ENCODE data around the gene ANKRD22.

Gene ANKRD22

DNA sequence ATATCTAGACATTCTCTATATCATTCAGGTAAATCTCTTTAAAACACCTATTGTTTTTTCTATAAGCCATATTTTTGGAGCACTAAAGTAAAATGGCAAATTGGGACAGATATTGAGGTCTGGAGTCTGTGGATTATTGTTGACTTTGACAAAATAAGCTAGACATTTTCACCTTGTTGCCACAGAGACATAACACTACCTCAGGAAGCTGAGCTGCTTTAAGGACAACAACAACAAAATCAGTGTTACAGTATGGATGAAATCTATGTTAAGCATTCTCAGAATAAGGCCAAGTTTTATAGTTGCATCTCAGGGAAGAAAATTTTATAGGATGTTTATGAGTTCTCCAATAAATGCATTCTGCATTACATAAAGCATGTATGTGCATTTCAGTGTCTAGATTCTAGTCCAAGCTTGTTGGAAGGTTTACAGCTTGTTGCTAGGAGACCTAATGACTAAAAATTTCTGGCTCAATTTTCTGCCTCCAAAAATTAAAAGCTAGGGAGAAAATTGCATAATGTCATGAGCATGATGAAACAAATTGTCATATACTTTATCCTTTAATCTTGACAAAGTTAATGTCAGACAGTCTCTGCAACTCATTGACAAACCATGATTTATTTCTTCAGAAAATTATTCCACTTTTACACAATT, 30.8 kb downstream of the ANKRD22 start:
- no peaks in the 10 kb centered on the region for H3K36me3 ChIP-seq
- H3K27ac ChIP-seq, result no peak overlapping the region
- DNase-seq, result no peak
- H3K4me3 ChIP-seq (ENCODE audit: low read depth, low read length), result no peak overlapping the region
- no peaks in the 10 kb centered on the region for H3K9me3 ChIP-seq (ENCODE audit: severe bottlenecking)
- H3K27me3 ChIP-seq (ENCODE audit: insufficient read depth, low read depth, severe bottlenecking), result no peaks in the 10 kb centered on the region
- TF ChIP-seq CTCF (IDR thresholded peaks at IDR 0.05; ENCODE audit: low read depth, low read length), result no peak

DNA sequence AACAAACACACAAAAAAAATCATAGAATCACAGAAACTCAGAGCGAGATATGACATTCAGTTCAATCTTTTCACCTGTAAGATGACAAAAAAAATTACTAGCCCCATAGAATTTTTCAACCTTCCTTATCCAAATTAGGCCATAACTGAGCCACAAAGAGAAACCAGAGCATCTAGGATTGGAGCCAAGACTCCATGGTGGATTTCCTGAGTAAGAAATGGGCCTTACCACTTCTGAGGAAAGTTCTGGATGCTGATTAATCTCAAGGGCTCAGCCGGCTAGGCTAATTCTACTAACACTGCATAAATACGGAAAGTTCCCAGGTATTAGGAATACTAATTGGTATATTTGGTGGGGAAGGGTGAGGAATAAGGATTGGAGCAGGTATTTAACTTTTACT, 32.4 kb downstream of the ANKRD22 start:
- Histone ChIP-seq H3K9me3 (ENCODE audit: severe bottlenecking) (no peaks in the 10 kb centered on the region), H3K27ac (no peak overlapping the region), H3K36me3 (no peaks in the 10 kb centered on the region), H3K4me3 (ENCODE audit: low read depth, low read length) (no peak overlapping the region), H3K27me3 (ENCODE audit: insufficient read depth, low read depth, severe bottlenecking) (no peaks in the 10 kb centered on the region)
- DNase-seq, result no peak
- no peak for TF ChIP-seq CTCF (IDR thresholded peaks at IDR 0.05; ENCODE audit: low read depth, low read length)

DNA sequence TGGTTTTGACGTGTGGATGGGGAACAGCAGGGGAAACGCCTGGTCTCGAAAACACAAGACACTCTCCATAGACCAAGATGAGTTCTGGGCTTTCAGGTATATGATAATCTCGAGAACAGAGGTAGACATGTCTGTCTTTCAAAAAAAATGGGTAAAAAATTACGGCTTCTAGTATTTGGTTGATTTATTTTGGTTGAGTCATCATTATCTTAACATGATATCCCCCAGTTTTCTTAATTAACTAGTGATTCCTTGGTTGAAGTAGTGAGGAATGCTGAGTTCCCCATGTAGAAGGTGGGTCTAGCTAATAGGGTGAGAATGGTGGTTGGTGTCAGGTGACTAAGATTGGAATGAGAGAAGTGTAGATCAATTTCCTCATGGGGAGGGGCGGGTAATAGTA, 38.4 kb downstream of the ANKRD22 start:
- peak overlapping the region; percentile 54 for H3K27ac ChIP-seq
- peaks cover 2% of the 10 kb centered on the region for H3K9me3 ChIP-seq (ENCODE audit: severe bottlenecking)
- H3K27me3 ChIP-seq (ENCODE audit: insufficient read depth, low read depth, severe bottlenecking), result no peaks in the 10 kb centered on the region
- DNase-seq, result no peak
- no peak for TF ChIP-seq CTCF (IDR thresholded peaks at IDR 0.05; ENCODE audit: low read depth, low read length)
- H3K36me3 ChIP-seq, result no peaks in the 10 kb centered on the region
- no peak overlapping the region for H3K4me3 ChIP-seq (ENCODE audit: low read depth, low read length)

DNA sequence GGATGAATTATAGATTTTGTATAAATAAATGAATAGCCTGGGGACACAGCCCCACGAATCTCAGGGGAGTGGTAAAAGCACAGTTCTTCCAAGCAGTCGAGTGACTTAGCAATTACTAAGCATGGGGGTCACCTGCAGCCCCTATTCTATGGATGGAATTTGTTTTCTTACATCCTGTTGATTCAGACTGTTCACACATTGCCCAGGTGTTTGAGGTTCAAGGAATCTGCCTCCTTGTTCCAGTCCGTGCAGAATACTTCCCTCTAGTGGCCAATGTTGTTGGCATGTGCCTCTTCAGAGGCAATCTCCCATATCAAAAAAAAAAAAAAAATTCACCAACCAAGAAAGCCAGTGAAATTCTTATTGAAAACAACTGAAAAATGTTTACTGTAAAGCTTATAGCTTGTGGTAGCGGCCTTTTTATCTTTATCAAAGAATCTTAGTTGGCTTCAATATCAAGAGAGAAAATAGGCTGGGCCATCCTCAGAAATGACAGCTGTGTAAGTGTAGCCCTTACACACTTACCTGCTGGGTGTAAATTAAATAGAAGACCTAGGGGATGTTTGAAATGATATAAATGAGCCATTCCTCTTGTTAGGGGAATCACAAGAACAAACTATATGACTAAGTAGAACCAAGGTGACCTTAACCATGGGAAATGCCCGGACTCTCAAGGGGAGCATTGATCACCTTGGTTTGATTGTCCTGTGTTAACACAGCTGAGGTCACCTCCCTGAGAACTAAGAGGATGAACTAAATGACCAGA, 41.3 kb downstream of the ANKRD22 start:
- peak; percentile 37 for DNase-seq
- Histone ChIP-seq H3K9me3 (ENCODE audit: severe bottlenecking) (peaks cover 2% of the 10 kb centered on the region), H3K27ac (no peak overlapping the region), H3K36me3 (no peaks in the 10 kb centered on the region), H3K4me3 (ENCODE audit: low read depth, low read length) (no peak overlapping the region), H3K27me3 (ENCODE audit: insufficient read depth, low read depth, severe bottlenecking) (no peaks in the 10 kb centered on the region)
- TF ChIP-seq CTCF (IDR thresholded peaks at IDR 0.05; ENCODE audit: low read depth, low read length), result peak; percentile 67

GRCh38 chr10:88809621-88810020, 42.0 kb downstream of the ANKRD22 start:
- H3K27me3 ChIP-seq (ENCODE audit: insufficient read depth, low read depth, severe bottlenecking), result no peaks in the 10 kb centered on the region
- no peak for TF ChIP-seq CTCF (IDR thresholded peaks at IDR 0.05; ENCODE audit: low read depth, low read length)
- no peak for DNase-seq
- H3K27ac ChIP-seq, result no peak overlapping the region
- peaks cover 2% of the 10 kb centered on the region for H3K9me3 ChIP-seq (ENCODE audit: severe bottlenecking)
- H3K36me3 ChIP-seq, result no peaks in the 10 kb centered on the region
- no peak overlapping the region for H3K4me3 ChIP-seq (ENCODE audit: low read depth, low read length)
